HAP-1 (cell line): ENCODE measurements around the gene IL12B.
"Not testable (repeated sequence)": the region's sequence is repeated elsewhere in the genome, so short reads cannot be mapped to it uniquely, and the experiment has no call there.

Experiments used
- DNase-seq, 2 experiments: peaks; one replicate each; pipeline ENCODE4 v3.0.0-alpha.2; 2016 to 2020; ENCODE audit warnings: low spot score in 2 of 2
- H3K27me3 ChIP-seq: fragments of 250-450 bp; sonication (Bioruptor Pico); 2 replicates; pipeline ENCODE4 v1.5.1; 2020; ENCODE audit warnings: low read depth, mild to moderate bottlenecking, moderate library complexity
- H3K36me3 ChIP-seq: fragments of 250-450 bp; sonication (Bioruptor Pico); replicated peaks from 2 replicates; pipeline ENCODE4 v1.5.1; 2020; ENCODE audit warnings: mild to moderate bottlenecking
- H3K4me1 ChIP-seq: fragments of 250-450 bp; sonication (Bioruptor Pico); 2 replicates; pipeline ENCODE4 v1.5.1; 2020; ENCODE audit warnings: mild to moderate bottlenecking
- H3K4me3 ChIP-seq: fragments of 250-450 bp; sonication (Bioruptor Pico); 2 replicates; pipeline ENCODE4 v1.5.1; 2020; ENCODE audit warnings: mild to moderate bottlenecking, moderate library complexity
- H3K9me3 ChIP-seq: fragments of 250-450 bp; sonication (Bioruptor Pico); 2 replicates; pipeline ENCODE4 v1.5.1; 2020; ENCODE audit warnings: mild to moderate bottlenecking, moderate library complexity
- in situ Hi-C: fragments of 300-500 bp; cut with MboI; formaldehyde crosslinking; loops from 3 replicates; pipeline ENCODE4 v1.14.3; 2020; ENCODE audit warnings: low sequenced_read_pairs, inconsistent platforms, mixed read lengths

Gene IL12B

GRCh38 chr5:159301466-159301865, 28.8 kb downstream of the IL12B start:
- in situ Hi-C loops: no loop called here
- H3K9me3 ChIP-seq: peaks cover 9% of the 10 kb centered on the region
- H3K27me3 ChIP-seq: peaks cover 6% of the 10 kb centered on the region; the same call in 1 of the 2 replicates
- peaks cover 6% of the 10 kb centered on the region for H3K4me1 ChIP-seq
- no peak overlapping the region for H3K4me3 ChIP-seq
- H3K36me3 ChIP-seq: no peaks in the 10 kb centered on the region
- peak; percentile 50 to 75 for DNase-seq

GRCh38 chr5:159297300-159297699, 33.0 kb downstream of the IL12B start:
- not testable (repeated sequence) for H3K36me3 ChIP-seq, H3K4me3 ChIP-seq, H3K9me3 ChIP-seq, DNase-seq, H3K4me1 ChIP-seq, H3K27me3 ChIP-seq
- in situ Hi-C loops: loop anchor here (25.0 kb wide), 1 partner anchor 690 kb away; no protein-coding TSS in a partner anchor

- Histone ChIP-seq H3K27me3 (no peaks in the 10 kb centered on the region), H3K36me3 (no peaks in the 10 kb centered on the region), H3K9me3 (0 out of 2 replicates have a peak, but pooled peaks cover 2% of the 10 kb centered on the region), H3K4me1 (no peaks in the 10 kb centered on the region), H3K4me3 (no peak overlapping the region)
- DNase-seq: no peak
- in situ Hi-C loops: loop anchor here (25.0 kb wide), 1 partner anchor 692 kb away; no protein-coding TSS in a partner anchor
Measured at GRCh38 chr5:159294921-159295320, 35.4 kb downstream of the IL12B start.

GRCh38 chr5:159290741-159291140, 39.5 kb downstream of the IL12B start:
- Histone ChIP-seq H3K27me3 (no peaks in the 10 kb centered on the region), H3K9me3 (0 out of 2 replicates have a peak, but pooled peaks cover 2% of the 10 kb centered on the region), H3K4me1 (no peaks in the 10 kb centered on the region), H3K4me3 (no peak overlapping the region), H3K36me3 (no peaks in the 10 kb centered on the region)
- DNase-seq: no peak
- in situ Hi-C loops: loop anchor here (25.0 kb wide), 1 partner anchor 697 kb away; no protein-coding TSS in a partner anchor

- H3K9me3 ChIP-seq: 0 out of 2 replicates have a peak, but pooled peaks cover 2% of the 10 kb centered on the region
- peaks cover 16% of the 10 kb centered on the region for H3K36me3 ChIP-seq
- no peak overlapping the region for H3K4me3 ChIP-seq
- in situ Hi-C loops: loop anchor here (25.0 kb wide), 1 partner anchor 701 kb away; no protein-coding TSS in a partner anchor
- peak in 1 of 2 experiments; percentile 23 for DNase-seq
- H3K27me3 ChIP-seq: no peaks in the 10 kb centered on the region
- H3K4me1 ChIP-seq: no peaks in the 10 kb centered on the region
Measured at GRCh38 chr5:159286420-159287035, 43.8 kb downstream of the IL12B start.

- H3K36me3 ChIP-seq: peaks cover 29% of the 10 kb centered on the region
- DNase-seq: no peak
- in situ Hi-C loops: loop anchor here (25.0 kb wide), 1 partner anchor 713 kb away; no protein-coding TSS in a partner anchor
- no peak overlapping the region for H3K4me3 ChIP-seq
- no peaks in the 10 kb centered on the region for H3K9me3 ChIP-seq
- no peaks in the 10 kb centered on the region for H3K27me3 ChIP-seq
- H3K4me1 ChIP-seq: no peaks in the 10 kb centered on the region
Measured at GRCh38 chr5:159274676-159275075, 55.6 kb downstream of the IL12B start.

- in situ Hi-C loops: no loop called here
- H3K36me3 ChIP-seq: peaks cover 27% of the 10 kb centered on the region
- DNase-seq: no peak
Measured at GRCh38 chr5:159273923-159274322, 56.4 kb downstream of the IL12B start.

GRCh38 chr5:159269723-159270122, 60.6 kb downstream of the IL12B start:
- DNase-seq: no peak
- peaks cover 18% of the 10 kb centered on the region for H3K36me3 ChIP-seq

More at GRCh38 chr5:159273923-159274322, 56.4 kb downstream of the IL12B start:
- H3K27me3 ChIP-seq: no peaks in the 10 kb centered on the region
- no peak overlapping the region for H3K4me3 ChIP-seq
- no peaks in the 10 kb centered on the region for H3K9me3 ChIP-seq
- no peaks in the 10 kb centered on the region for H3K4me1 ChIP-seq

GRCh38 chr5:159266764-159267163, 63.5 kb downstream of the IL12B start:
- not testable (repeated sequence) for H3K36me3 ChIP-seq, H3K9me3 ChIP-seq, H3K27me3 ChIP-seq, H3K4me3 ChIP-seq, DNase-seq
- in situ Hi-C loops: loop anchor here (10.0 kb wide), 1 partner anchor 62 kb away; the partner anchor contains the start of gene RNF145
- peaks cover 14% of the 10 kb centered on the region for H3K4me1 ChIP-seq

More at GRCh38 chr5:159269723-159270122, 60.6 kb downstream of the IL12B start:
- no peaks in the 10 kb centered on the region for H3K9me3 ChIP-seq
- H3K4me1 ChIP-seq: 0 out of 2 replicates have a peak, but pooled peaks cover 2% of the 10 kb centered on the region
- no peaks in the 10 kb centered on the region for H3K27me3 ChIP-seq
- in situ Hi-C loops: loop anchor here (10.0 kb wide), 1 partner anchor 65 kb away; the partner anchor contains the start of gene RNF145
- H3K4me3 ChIP-seq: no peak overlapping the region
